GM18867 (cell line): Measurements from ENCODE around the gene WDR36.
A peak's percentile ranks its signal among the peaks of the same experiment; 100 is the strongest.

Experiments
- ATAC-seq: cut with Tn5 transposase; IDR thresholded peaks from one replicate; pipeline ENCODE4 v1.9.1; 2021; ENCODE audit warnings: mild to moderate bottlenecking, moderate library complexity; ENCODE audit not compliant: unreplicated experiment

The WDR36 gene

DNA sequence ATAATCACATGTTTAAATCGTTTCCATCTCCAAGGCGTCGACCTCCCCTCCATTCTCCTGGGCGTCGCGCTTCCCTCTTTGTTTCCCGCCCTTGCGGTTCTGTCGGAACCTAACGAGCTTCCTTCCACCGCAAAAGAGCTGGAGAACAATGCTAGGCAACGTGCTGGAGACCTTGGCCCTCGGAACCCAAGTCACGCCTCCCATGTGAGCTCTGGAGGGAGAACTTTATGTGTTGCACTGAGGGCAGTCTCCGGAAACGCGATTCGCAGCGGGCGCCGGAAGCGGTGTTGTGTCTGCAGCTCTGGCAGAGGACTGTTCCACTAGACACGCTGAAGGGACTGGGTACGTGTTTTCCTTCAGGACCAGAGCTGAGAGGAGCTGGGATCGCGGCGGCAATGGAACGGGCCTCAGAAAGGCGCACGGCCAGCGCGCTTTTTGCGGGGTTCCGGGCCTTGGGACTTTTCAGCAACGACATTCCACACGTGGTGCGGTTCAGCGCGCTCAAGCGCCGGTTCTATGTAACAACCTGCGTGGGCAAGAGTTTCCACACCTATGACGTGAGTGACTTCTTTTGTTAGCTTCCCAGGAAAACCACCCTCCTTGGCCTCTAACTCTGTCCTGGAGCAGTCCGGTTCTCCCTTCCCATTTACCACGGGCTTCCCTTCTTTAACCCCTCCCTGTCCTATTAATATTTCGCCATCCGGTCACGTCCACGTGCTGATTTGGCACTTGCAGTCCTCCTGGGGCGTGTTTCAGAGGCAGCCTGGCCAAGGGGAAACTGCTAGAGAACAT is at the start of gene WDR36:
Gene WDR36 (plus strand): TSS at position 287 of the 792 bp plus-strand sequence. CDS start 109 bp downstream, at position 396.
- peak; percentile 95 for ATAC-seq

DNA sequence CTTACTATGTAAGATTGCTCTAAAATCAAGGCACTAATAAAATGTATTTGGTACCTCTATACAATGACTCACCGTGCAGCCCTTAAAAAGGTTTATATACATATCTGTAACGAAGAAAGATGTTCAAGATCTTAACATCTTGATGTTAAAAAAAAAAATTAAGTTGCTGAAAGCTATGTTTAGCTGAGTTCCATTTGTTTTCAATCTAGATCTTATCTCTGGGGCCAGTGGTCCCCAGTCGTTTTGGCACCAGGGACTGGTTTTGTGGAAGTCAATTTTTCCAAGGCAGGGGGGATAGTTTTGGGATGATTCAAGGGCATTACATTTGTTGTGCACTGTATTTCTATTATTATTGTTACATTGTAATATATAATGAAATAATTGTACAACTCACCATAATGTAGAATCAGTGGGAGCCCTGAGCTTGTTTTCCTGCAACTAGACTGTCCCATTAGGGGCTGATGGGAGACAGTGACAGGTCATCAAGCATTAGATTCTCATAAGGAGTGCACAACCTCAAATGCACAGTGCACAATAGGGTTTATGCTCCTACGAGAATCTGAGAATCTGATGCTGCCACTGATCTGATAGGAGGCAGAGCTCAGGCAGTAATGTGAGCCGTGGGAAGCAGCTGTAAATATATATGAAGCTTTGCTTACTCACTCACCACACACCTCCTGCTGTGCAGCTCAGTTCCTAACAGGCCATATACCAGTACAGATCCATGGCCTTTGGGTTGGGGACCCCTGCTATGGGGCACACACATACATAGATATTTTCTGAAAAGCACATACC is 48.2 kb upstream of the WDR36 start:
- no peak for ATAC-seq

- ATAC-seq, result no peak
Measured at GRCh38 chr5:111058064-111058463, 34.1 kb upstream of the WDR36 start.

- ATAC-seq, result no peak
Measured at GRCh38 chr5:111060169-111060568, 32.0 kb upstream of the WDR36 start.

GRCh38 chr5:111061618-111062017 is 30.5 kb upstream of the WDR36 start:
- no peak for ATAC-seq

GRCh38 chr5:111063709-111064322 is 28.3 kb upstream of the WDR36 start:
- ATAC-seq, result peak; percentile 94

DNA sequence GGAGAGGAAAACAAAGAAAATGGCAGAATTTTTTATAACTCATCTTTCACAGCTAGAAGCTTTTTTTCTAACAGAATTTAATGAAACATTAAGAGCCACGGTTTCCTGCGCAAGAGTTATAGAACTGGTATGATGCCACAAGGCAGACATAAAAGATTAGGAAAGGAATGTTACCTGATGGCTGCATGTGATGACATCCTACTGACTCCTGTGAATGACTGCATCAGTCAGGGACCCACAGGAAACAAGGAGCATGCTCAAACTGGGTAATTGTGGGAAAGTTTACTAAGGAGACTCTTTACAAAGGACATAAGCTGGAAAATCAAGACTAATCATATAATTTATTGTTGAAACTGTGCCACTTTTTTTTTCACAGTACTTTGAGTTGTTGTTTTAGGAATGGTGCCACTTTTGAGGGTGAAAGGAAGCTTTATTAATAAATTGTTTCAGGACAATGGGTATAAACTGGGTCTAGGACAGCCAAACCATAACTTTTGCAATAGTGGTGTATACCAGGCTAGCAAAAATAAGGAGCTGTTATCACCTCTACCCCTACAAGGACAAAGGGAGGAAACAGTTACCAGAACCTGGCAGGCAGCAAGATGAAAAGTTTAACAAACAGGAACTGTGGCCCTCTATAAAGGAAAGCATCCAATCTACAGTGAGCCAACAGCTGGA is 25.7 kb upstream of the WDR36 start:
- ATAC-seq, result no peak

- ATAC-seq, result no peak
Measured at GRCh38 chr5:111068213-111068612, 23.9 kb upstream of the WDR36 start.

DNA sequence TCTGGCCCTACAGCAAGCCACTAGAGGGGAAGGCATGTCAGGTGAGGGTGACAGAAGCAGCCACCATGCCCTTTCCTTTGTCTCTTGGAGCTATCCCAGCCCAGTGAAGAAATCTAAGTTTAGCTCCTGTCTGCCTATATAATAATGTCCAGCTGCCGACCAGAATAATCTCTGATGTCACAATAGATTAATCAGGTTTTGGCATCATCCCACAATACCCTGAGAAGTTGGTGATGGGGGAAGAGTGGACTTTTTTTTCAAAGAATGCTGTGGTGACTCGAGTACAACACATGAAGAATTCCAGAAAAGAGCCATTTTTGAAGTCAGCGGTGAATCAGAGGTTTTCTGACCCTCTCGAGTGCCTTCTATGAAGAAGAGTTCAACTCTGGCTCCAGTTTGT is 22.3 kb upstream of the WDR36 start:
- no peak for ATAC-seq

- ATAC-seq, result peak; percentile 31
Measured at GRCh38 chr5:111070272-111071134, 21.6 kb upstream of the WDR36 start.

GRCh38 chr5:111071413-111071812 is 20.7 kb upstream of the WDR36 start, which contains the start of gene TSLP:
TSS of gene TSLP (plus strand) at chr5:111071713. CDS start at chr5:111071891, 178 bp downstream.
- ATAC-seq, result no peak

DNA sequence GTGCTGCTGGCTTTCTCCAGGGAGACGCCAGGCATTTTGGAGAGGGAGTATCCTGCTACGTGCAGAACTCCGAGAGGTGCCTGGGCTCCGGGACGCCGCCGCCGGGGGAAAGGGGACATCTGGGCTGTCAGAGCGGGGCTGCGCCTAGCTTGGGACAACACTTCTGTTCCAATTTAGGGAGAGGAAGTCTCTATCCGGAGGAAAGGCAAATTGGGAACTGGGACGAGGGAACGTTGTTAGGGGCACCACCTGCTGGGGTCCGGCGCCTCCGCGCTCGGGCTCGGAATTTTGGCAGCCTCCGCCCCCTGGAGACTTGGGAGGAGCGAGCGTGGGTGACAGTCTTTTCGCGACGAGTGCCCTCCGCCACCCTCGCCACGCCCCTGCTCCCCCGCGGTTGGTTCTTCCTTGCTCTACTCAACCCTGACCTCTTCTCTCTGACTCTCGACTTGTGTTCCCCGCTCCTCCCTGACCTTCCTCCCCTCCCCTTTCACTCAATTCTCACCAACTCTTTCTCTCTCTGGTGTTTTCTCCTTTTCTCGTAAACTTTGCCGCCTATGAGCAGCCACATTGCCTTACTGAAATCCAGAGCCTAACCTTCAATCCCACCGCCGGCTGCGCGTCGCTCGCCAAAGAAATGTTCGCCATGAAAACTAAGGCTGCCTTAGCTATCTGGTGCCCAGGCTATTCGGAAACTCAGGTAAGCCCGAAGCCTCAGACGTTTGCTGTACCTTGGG is 19.0 kb upstream of the WDR36 start:
- peak; percentile 90 for ATAC-seq

DNA sequence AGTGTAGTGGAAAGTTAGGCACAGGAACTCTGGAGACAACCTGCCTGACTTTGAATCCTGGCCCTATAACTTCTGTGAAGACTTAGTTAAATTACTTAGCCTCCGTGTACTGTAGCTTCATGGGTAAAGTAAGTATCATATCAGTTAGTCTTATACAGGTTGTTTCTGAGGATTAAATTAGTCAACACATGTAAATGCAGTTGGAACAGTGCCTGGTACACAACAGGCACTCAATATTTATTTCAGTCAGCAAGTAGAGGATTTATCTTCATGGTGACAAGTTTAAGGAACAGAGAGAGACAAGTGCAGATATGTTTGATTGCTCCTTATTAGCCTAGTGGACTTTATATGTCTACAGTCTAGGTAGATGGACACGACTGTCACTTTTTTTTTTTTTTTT is 17.9 kb upstream of the WDR36 start:
- no peak for ATAC-seq

DNA sequence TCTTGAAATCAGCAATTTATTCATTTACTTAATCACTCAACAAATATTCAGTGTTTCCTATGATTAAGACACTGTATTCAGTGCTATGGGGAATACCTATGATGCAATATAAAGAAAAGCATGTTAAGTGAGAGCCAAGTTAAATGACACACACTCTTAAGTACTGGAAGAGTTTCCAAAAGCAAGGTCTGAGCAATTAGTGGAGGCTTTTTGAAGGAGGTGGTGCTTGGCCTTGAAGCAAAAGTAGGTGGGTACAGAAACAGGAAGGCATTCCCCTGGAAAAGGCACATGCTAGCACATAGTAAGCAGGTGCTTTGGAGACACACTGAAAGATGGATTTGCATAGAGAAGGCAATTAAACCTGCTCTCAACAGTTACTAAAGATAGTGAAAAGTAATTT is 16.6 kb upstream of the WDR36 start:
- no peak for ATAC-seq

DNA sequence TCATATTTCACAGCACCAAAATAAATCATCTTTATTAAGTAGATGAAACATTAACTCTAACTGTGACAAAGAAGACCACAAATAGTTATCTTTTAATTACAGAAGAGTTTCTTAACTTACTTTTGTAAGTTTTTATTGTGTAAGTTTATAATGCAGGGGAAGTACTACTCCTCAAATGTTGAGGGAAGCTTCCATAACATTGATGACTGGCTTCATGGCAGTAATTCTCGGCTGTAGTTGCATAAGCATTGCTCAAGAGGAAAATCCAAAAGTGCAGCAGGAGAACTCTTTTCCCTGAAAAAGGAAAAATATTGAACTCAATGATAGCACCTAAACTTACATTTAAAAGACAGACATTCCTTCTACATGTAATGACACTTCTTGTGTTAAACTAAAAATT is 16.1 kb upstream of the WDR36 start:
- ATAC-seq, result no peak

- ATAC-seq, result no peak
Measured at GRCh38 chr5:111077678-111078077, 14.5 kb upstream of the WDR36 start.

GRCh38 chr5:111079846-111080245 is 12.3 kb upstream of the WDR36 start:
- no peak for ATAC-seq

DNA sequence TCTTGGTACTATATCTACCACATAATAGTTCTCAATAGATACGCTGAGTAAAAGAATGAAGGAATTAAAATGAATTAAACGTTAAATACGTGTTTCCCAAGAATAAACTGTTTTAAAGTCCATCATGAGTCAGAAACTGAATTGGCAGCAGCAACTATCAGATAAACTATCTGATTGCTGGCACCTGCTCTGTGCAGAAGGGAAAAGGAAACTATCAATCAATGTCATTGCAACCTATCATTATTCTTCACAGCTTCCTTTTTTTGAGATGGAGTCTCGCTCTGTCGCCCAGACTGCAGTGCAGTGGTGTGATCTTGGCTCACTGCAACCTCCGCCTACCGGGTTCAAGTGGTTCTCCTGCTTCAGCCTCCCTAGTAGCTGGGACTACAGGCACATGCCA is 8.8 kb upstream of the WDR36 start:
- peak; percentile 92 for ATAC-seq

- no peak for ATAC-seq
Measured at GRCh38 chr5:111095982-111096381, 3.8 kb downstream of the WDR36 start.
